ENCODE data around the gene ITLN1.
"Not testable (repeated sequence)": the region's sequence is repeated elsewhere in the genome, so short reads cannot be mapped to it uniquely, and the experiment has no call there.

ITLN1 gene

GRCh38 chr1:160885042-160885441, at the start of gene ITLN1:
Gene ITLN1 (minus strand): TSS chr1:160885180. CDS start chr1:160884877, 303 bp downstream.
- DNase-seq (ENCODE audit: low spot score) = no peak

GRCh38 chr1:160933305-160933704, 48.3 kb upstream of the ITLN1 start:
- DNase-seq (ENCODE audit: low spot score) = not testable (repeated sequence)

GRCh38 chr1:160925652-160926244, 40.8 kb upstream of the ITLN1 start:
- DNase-seq (ENCODE audit: low spot score) = no peak

- no peak for DNase-seq (ENCODE audit: low spot score)
Measured at GRCh38 chr1:160924791-160925651, 40.0 kb upstream of the ITLN1 start.

GRCh38 chr1:160916666-160917065, 31.7 kb upstream of the ITLN1 start:
- no peak for DNase-seq (ENCODE audit: low spot score)

- DNase-seq (ENCODE audit: low spot score) = not testable (repeated sequence)
Measured at GRCh38 chr1:160913229-160913628, 28.2 kb upstream of the ITLN1 start.

- DNase-seq (ENCODE audit: low spot score) = no peak
Measured at GRCh38 chr1:160911925-160912324, 26.9 kb upstream of the ITLN1 start.

- no peak for DNase-seq (ENCODE audit: low spot score)
Measured at GRCh38 chr1:160911441-160911840, 26.5 kb upstream of the ITLN1 start.

- no peak for DNase-seq (ENCODE audit: low spot score)
Measured at GRCh38 chr1:160910170-160910750, 25.3 kb upstream of the ITLN1 start.

GRCh38 chr1:160907976-160908375, 23.0 kb upstream of the ITLN1 start:
- no peak for DNase-seq (ENCODE audit: low spot score)

- DNase-seq (ENCODE audit: low spot score) = no peak
Measured at GRCh38 chr1:160905617-160905989, 20.6 kb upstream of the ITLN1 start.

GRCh38 chr1:160904783-160905616, 20.0 kb upstream of the ITLN1 start:
- no peak for DNase-seq (ENCODE audit: low spot score)

- not testable (repeated sequence) for DNase-seq (ENCODE audit: low spot score)
Measured at GRCh38 chr1:160902251-160902650, 17.3 kb upstream of the ITLN1 start.

GRCh38 chr1:160901768-160902167, 16.8 kb upstream of the ITLN1 start:
- DNase-seq (ENCODE audit: low spot score) = no peak

- not testable (repeated sequence) for DNase-seq (ENCODE audit: low spot score)
Measured at GRCh38 chr1:160900683-160901082, 15.7 kb upstream of the ITLN1 start.

GRCh38 chr1:160894368-160895135, 9.6 kb upstream of the ITLN1 start:
- DNase-seq (ENCODE audit: low spot score) = not testable (repeated sequence)

- no peak for DNase-seq (ENCODE audit: low spot score)
Measured at GRCh38 chr1:160891474-160891873, 6.5 kb upstream of the ITLN1 start.

GRCh38 chr1:160888926-160889325, 3.9 kb upstream of the ITLN1 start:
- DNase-seq (ENCODE audit: low spot score) = no peak

- no peak for DNase-seq (ENCODE audit: low spot score)
Measured at GRCh38 chr1:160887071-160887470, 2.1 kb upstream of the ITLN1 start.

GRCh38 chr1:160884579-160884978, 401 bp downstream of the ITLN1 start:
- peak; percentile 43 for DNase-seq (ENCODE audit: low spot score)
